Stimulated activated CD8-positive, alpha-beta memory T cell treated with anti-CD3 and anti-CD28 coated beads, Interleukin-2, amount 100 ng/mL, for 48 hours (primary cell): ENCODE results near the gene DLX6.

Source experiments
- DNase-seq, 2 donors: peaks; one replicate each; pipeline ENCODE4 v3.0.0-alpha.2; 2020; ENCODE audit warnings: low read depth in 2 of 2

Gene DLX6

GRCh38 chr7:97009753-97010732, 4.7 kb downstream of the DLX6 start:
- no peak for DNase-seq

GRCh38 chr7:97011104-97011503, 5.8 kb downstream of the DLX6 start:
- DNase-seq = no peak

DNA sequence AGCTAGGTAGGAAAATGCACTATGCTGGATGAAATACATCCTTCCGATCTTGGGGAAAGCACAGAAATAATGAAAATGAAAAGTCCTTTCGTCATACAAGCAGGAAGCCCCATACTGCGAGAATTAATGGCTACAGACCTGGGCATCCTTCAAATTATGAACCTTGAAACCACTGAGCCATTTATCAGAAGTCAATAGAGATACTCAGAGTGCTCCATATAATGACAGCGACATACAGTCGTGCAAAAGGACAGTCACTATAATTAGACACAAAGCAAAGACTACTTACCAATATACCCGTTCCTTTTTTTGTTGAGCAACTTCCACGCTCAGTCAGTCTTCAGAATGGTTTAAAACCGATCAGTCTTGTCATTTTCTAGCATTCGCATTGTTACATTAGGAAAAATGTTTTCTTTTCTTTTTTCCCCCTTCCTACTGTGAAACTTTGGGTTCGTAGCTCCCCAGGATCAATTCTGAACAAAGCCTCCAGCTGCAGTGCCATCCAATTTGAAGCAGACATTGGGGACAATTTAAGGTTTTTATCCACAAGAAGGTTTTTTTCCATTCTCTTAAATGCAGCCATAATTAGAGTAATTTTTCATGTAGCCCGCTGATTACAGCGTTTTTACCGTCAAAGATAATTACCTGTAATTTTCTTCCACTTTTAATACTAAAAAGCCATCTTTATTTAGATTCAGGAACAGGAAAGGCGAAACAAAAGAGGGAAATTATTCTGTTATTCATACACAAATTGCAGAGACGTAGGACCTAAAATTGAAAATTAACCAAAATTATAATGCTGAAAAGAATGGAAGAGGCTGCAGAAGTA, 6.4 kb downstream of the DLX6 start:
- DNase-seq = no peak

DNA sequence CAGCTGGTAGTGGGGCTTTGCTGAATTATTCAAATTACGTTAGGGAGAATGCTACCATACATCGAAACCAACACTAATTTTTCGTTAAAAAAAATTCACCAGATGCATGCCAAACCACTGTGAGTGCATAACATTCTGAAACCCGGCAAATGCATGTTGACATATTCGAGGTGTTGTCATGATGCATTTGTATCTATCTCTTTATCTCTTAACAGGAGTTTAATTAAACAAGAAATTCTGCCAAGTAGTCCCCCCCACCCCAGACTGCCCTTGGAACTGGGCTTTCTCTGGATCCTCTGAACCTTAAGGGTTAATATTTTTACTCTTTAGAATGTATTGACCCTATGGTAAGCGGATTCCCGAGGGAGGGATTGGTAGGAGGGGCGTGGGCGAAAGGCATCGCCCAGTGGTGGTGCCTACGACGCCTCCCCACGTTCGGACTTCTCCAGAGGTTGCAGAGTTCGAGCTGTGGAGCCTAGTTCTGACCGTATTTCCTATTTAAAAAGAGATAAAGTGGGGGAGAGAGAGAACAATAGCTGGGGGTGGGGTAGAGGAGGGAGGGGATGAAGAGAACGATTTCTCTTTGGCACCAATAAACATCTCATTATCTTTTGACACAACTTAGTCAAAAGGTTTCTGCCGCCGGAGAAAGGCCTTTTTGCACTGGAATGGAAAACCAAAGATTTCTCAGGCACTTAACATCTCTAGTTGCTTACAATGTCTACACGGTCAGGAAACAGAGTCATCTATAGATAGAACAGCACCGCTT, 7.2 kb downstream of the DLX6 start:
- DNase-seq = no peak

DNA sequence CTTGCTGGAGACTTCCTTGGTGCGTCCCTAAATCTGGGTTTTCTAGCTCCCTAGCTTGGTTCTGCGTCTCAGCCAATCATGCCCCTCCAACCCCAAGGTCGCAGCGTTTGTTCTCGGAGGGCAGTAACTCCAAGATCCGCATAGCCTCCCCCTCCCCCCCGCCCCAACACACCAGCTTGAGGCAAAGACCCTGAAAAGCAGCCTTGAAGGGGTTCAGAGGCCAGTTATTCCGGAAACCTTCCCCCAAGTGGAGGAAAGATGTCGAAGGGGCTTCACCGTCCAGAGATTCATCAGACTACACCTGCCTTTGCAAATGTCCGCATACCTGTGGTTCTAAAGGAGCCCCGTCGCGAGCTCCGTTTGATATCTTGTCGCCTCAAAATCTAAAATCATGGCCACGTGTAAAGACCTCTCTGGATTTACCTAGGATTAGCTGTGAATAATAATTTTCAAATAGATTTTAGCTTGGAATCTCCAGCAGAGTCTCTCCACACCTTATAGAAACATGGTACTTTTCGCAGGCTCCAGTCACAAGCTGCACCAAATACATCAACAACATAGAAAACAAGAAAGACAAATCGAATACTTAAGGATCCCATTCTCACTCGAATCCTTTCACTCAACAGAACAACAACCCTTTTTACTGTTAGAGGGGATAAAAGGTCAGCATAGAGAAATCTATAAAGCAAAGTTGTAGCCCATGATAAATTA, 7.9 kb downstream of the DLX6 start:
- no peak for DNase-seq

DNA sequence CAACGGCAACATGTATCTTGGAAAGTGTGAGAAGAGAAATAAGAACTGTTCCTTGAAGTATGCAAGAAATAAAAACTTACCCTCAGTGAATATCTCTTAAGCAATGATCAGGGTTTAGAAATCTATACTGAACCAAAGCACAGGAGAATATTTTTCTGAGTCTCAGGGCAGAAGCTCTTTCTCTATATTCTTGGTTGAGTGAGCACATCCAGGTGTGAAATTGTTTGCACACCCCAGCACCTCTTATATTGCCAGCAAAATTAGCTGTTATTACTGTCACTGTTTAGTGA, 8.4 kb downstream of the DLX6 start:
- no peak for DNase-seq

DNA sequence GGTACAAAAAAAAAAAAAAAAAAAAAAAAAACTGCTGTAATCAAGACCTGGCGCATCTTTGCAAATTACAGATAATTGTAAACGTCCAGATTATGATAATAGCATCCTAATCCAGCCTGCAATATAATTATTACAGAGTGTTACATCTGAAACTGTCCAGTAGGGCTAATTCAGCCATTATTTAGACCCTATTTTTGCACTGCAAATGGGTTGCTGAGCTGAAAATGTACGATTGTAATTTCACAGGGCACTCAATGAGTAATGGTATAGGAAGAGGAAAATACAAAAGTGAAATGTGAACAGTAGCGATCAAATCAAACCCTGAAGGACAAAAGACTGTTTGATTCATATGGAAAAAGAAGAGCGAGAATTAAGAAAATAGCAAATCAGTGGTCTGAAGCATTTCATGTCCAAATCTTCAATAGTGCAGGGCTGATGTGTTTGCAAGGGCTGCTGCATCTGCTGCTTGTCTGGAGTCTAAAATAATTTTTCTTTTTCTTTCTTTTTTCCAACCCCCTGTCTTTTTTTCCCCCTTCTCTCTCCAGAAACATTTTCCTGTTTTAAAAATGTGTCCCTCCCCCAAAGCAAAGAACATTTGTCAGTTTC, 8.9 kb downstream of the DLX6 start:
- no peak for DNase-seq

- DNase-seq = no peak
Observed at GRCh38 chr7:97015279-97015678, 9.9 kb downstream of the DLX6 start.

- no peak for DNase-seq
Observed at GRCh38 chr7:97015756-97016380, 10.5 kb downstream of the DLX6 start.

- no peak for DNase-seq
Observed at GRCh38 chr7:97016381-97017191, 11.2 kb downstream of the DLX6 start.

GRCh38 chr7:97017192-97018125, 12.1 kb downstream of the DLX6 start:
- DNase-seq = no peak

DNA sequence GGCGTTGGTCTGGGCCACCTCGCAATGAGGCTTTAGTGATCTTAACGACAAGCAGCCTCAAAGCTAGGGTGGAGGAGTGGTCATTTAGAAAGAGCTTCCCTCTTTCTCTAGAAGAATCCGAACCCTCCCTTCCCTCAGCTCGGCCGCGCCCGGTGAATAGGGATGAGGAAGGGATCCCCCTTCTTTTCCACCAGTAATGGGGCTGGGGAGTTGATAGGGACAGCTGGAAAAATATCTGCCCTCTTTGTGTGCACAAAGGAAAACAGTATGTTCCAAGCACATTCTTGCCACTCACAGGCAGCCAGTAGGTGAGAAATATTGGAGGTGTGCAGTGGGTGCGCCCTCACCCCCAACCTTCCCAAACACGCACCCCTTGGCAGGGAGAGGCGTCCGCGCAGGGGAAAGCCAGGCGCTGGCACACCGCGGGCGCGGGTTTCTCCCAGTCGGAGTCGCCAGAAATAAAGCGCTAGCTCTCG, 12.8 kb downstream of the DLX6 start:
- no peak for DNase-seq

DNA sequence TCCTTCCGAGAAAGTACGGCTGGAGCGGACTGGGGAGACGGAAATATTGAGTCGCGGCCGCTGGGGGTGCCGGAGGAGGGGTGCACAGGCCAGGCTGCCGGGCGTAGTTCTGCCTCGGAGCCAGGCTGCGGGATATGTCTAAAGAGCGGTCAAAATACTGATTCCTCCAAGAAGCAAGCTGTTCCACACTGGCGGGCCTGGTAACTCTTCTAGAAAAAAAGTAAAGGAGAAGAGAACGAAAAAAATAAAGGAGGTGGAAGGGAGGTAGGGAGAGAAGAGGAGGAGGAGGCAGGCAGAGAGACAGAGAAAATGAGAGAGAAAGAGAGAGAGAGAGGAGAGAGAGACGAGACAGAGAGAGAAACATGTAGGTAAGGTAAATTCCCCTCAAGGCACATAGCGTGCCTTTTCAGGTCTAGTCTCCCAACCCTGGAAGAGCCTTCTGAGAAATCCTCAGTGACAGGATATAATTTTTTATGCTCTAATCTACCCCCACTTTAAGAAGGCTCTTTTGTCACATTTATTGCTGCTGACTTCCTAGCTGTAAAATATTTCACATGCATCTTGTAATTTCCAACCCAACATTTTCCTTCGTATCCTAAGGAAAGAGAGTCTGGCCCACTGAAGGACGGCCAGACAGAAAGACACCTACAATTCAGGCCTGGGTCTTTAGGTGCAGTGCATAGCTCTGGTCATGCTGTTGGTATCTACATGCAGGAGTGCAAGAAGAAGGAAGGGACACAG, 13.6 kb downstream of the DLX6 start:
- no peak for DNase-seq

DNA sequence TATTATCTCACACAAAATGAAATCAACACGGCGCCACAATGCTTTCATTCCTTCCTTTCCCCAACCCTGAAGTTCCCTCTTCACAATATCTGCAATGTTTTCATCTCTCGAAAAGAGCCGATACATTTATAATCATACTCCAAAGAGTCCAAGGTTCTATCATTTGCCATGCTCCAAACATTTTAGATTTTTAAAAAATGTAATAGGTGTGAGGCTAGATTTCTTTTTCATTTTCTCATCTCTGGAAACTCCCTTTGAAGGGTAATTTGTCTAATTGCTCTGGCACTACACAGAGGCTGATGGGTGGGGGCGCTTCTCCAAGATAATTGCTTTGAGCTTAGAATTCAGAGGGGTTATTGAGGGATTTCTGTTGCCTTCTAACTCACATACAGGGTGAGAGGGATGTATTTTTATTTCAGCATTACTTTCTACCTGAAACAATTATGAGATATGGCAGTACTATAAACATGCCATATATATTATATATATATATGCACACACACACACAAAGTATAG, 14.4 kb downstream of the DLX6 start:
- DNase-seq = no peak

- no peak for DNase-seq
Observed at GRCh38 chr7:97020601-97020995, 15.2 kb downstream of the DLX6 start.

GRCh38 chr7:97020996-97021746, 15.8 kb downstream of the DLX6 start:
- no peak for DNase-seq
